Endothelial cell (in vitro differentiated cells): ENCODE measurements around the gene DPYSL5. TPM values are rescaled to one million over a fixed set of nuclear protein-coding genes. Genes with fewer than 3 reads are reported as not detected.

Source experiments
- DNase-seq: peaks from one replicate; pipeline ENCODE4 v3.0.0; 2021; ENCODE audit warnings: low spot score
- H3K27ac Mint-ChIP-seq: one replicate; pipeline ENCODE4 v1.8.0; 2021; ENCODE audit warnings: mixed read lengths, inconsistent platforms; ENCODE audit not compliant: unreplicated experiment
- H3K27me3 Mint-ChIP-seq: one replicate; pipeline ENCODE4 v1.8.0; 2021; ENCODE audit warnings: mild to moderate bottlenecking, moderate library complexity, mixed read lengths, inconsistent platforms; ENCODE audit not compliant: unreplicated experiment
- H3K36me3 Mint-ChIP-seq: one replicate; pipeline ENCODE4 v1.8.0; 2021; ENCODE audit warnings: mild to moderate bottlenecking, low read depth, mixed read lengths, inconsistent platforms; ENCODE audit not compliant: unreplicated experiment
- H3K4me1 Mint-ChIP-seq: one replicate; pipeline ENCODE4 v1.8.0; 2021; ENCODE audit warnings: mild to moderate bottlenecking, mixed read lengths, inconsistent platforms; ENCODE audit not compliant: unreplicated experiment
- H3K4me3 Mint-ChIP-seq: one replicate; pipeline ENCODE4 v1.8.0; 2021; ENCODE audit warnings: mild to moderate bottlenecking, mixed read lengths, inconsistent platforms; ENCODE audit not compliant: unreplicated experiment
- H3K9me3 Mint-ChIP-seq: one replicate; pipeline ENCODE4 v1.8.0; 2021; ENCODE audit warnings: mixed read lengths, inconsistent platforms; ENCODE audit not compliant: unreplicated experiment
- total RNA-seq: library from RNA; stranded (reverse); fragmentation: NEBNext Ultra II Directional; extraction: Animal tissue kit (Norgen Biotek cat#: 25700); gene quantifications from one replicate; pipeline ENCODE4 v1.2.1, GENCODE V29; 2021; ENCODE audit not compliant: unreplicated experiment
- TF ChIP-seq, protein P1 (sequence below): fragments of 200-600 bp; sonication (generic); IDR thresholded peaks from one replicate; pipeline ENCODE4 v1.5.0; 2021; ENCODE audit warnings: antibody characterized with exemption; ENCODE audit not compliant: unreplicated experiment

DPYSL5 gene
- total RNA-seq, 1 donor from 2014 or later = 0.23 TPM

DNA sequence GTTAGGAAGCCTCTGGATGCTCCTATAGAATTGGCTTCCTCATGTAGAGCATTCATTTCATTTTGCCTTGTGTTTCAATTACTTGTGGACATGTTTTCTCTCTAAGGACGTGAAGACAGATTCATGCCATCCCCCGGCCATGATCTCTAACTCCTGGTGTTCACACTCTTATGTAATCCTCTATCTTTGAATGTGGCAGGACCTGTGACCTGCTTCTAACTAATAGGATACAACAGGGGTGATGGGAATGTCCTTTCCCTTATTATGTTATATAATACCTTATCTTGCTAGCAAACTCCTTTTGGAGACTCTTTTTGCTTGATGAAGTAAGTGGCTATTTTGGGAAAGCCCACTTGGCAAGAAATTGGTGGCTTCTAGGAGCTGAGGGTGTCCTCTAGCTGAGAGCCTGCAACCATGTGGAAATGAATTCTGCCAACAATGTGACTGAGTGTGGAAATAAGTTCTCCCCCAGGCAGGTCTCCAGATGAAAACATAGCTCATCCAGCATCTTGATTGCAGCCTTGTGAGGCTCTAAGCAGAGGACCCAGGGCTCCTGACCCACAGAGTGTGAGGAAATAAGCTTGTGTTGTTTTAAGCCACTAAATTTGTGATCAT is 13.8 kb downstream of the DPYSL5 start:
- TF ChIP-seq, protein P1, sequence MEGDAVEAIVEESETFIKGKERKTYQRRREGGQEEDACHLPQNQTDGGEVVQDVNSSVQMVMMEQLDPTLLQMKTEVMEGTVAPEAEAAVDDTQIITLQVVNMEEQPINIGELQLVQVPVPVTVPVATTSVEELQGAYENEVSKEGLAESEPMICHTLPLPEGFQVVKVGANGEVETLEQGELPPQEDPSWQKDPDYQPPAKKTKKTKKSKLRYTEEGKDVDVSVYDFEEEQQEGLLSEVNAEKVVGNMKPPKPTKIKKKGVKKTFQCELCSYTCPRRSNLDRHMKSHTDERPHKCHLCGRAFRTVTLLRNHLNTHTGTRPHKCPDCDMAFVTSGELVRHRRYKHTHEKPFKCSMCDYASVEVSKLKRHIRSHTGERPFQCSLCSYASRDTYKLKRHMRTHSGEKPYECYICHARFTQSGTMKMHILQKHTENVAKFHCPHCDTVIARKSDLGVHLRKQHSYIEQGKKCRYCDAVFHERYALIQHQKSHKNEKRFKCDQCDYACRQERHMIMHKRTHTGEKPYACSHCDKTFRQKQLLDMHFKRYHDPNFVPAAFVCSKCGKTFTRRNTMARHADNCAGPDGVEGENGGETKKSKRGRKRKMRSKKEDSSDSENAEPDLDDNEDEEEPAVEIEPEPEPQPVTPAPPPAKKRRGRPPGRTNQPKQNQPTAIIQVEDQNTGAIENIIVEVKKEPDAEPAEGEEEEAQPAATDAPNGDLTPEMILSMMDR = no peak
- H3K4me1 Mint-ChIP-seq = no peaks in the 10 kb centered on the region
- no peak overlapping the region for H3K27ac Mint-ChIP-seq
- H3K36me3 Mint-ChIP-seq = no peaks in the 10 kb centered on the region
- no peak for DNase-seq
- H3K27me3 Mint-ChIP-seq = no peaks in the 10 kb centered on the region
- H3K9me3 Mint-ChIP-seq = no peaks in the 10 kb centered on the region
- no peak overlapping the region for H3K4me3 Mint-ChIP-seq

DNA sequence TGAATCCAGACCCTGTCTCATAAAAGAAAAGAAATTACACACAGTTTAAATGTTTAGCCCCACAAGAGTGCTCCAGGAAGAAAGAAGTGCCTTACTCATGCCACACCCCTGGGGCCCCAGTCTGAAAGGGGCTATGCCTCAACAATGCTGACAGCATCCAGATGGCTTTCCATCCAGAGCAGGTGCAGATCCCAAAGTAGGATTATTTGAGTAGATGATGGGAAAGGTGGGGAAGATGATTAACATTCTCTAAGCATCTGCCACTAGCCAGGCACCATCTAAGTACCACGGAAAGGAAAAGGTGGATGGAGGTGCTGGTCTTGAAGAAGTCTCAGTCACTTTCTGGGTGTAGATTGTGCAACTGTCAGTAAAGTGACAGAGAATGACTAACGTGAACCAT is 16.3 kb downstream of the DPYSL5 start:
- no peaks in the 10 kb centered on the region for H3K9me3 Mint-ChIP-seq
- H3K4me1 Mint-ChIP-seq = no peaks in the 10 kb centered on the region
- DNase-seq = no peak
- no peaks in the 10 kb centered on the region for H3K27me3 Mint-ChIP-seq
- no peak overlapping the region for H3K4me3 Mint-ChIP-seq
- H3K36me3 Mint-ChIP-seq = no peaks in the 10 kb centered on the region
- H3K27ac Mint-ChIP-seq = no peak overlapping the region
- TF ChIP-seq, protein P1 = no peak

DNA sequence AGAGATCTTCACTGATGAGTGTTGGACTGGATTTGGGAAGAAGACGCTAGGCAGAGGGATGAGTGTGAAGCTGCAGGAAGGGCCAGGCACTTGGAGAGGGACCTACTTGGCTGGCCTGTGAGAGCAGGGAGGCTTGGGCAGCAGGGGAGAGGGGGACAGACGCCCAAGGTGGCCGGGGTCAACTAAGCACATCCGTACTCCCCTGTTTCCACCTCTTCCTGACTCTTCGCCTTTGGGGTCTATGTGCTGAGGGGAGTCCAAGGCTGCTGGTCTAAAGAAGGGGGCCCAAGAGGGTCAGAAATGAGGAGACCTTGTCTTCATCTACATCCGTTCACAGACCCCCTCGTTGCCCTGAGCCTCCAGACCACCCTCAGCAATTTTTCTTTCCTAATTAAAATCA is 16.7 kb downstream of the DPYSL5 start:
- TF ChIP-seq, protein P1 = no peak
- Mint-ChIP-seq H3K27ac (no peak overlapping the region), H3K9me3 (no peaks in the 10 kb centered on the region), H3K36me3 (no peaks in the 10 kb centered on the region), H3K4me3 (no peak overlapping the region), H3K27me3 (no peaks in the 10 kb centered on the region), H3K4me1 (no peaks in the 10 kb centered on the region)
- no peak for DNase-seq

DNA sequence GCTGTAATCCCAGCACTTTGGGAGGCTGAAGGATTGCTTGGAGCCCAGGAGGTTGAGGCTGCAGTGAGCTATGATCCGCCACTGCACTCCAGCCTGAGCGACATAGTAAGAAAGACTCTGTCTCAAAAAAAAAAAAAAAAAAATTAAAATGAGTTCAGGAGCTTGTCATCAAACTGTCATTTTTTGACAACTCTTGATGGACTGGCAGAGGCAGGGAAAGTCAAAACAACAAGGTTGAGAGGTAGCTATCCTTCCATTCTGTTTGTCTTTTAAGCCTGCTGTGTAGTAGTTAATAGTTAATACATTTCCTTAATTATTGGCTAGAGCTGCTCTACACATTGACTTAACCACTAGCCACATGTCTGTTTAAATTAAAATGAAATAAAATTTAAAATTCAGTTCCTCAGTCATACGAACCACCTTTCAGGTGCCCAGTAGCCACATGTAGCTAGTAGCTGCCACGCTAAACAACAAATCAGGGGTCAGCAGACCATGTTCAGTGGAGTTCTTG is 22.7 kb downstream of the DPYSL5 start:
- Mint-ChIP-seq H3K4me3 (no peak overlapping the region), H3K4me1 (peaks cover 3% of the 10 kb centered on the region), H3K9me3 (no peaks in the 10 kb centered on the region), H3K27me3 (no peaks in the 10 kb centered on the region), H3K27ac (no peak overlapping the region), H3K36me3 (no peaks in the 10 kb centered on the region)
- DNase-seq = no peak
- TF ChIP-seq, protein P1 = no peak

DNA sequence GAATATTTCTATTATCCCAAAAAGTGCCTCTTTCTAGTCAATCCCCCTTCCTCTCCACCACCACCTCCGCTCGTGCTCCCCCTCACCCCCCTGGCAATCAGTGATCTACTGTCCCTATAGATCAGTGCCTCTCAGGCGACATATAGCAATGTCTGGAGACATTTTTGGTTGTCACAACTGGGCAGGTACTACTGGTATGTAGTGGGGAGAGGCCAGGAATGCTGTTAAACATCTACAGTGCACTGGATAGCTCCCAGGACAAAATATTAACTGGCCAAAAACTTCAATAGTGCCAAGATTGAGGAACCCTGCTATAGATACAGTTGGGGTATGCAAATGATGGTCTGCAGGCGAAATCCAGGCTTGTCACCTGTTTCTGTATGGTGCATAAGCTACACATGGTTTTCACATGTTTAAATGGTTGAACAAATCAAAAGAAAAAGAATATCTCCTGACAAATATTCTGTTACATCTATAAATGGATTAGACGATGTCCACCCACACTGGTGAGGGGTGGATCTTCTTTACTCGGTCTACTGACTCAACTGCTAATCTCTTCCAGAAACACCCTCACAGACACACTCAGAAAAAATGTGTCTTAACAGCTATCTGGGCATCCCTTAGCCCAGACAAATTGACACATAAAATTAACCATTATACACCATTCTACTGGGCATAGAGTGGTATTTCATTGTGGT is 25.5 kb downstream of the DPYSL5 start:
- no peak overlapping the region for H3K27ac Mint-ChIP-seq

More for the DNA sequence above, 25.5 kb downstream of the DPYSL5 start:
- DNase-seq = no peak
- Mint-ChIP-seq H3K27me3 (no peaks in the 10 kb centered on the region), H3K9me3 (no peaks in the 10 kb centered on the region), H3K4me1 (peaks cover 3% of the 10 kb centered on the region), H3K4me3 (no peak overlapping the region), H3K36me3 (no peaks in the 10 kb centered on the region)
- TF ChIP-seq, protein P1 = no peak
